Astrocyte of the hippocampus (primary cell): Measurements from ENCODE around the gene SRD5A3.

Experiments used
- DNase-seq: peaks from one replicate; pipeline ENCODE4 v3.0.0; 2011; ENCODE audit warnings: low read depth, low spot score

Gene SRD5A3

DNA sequence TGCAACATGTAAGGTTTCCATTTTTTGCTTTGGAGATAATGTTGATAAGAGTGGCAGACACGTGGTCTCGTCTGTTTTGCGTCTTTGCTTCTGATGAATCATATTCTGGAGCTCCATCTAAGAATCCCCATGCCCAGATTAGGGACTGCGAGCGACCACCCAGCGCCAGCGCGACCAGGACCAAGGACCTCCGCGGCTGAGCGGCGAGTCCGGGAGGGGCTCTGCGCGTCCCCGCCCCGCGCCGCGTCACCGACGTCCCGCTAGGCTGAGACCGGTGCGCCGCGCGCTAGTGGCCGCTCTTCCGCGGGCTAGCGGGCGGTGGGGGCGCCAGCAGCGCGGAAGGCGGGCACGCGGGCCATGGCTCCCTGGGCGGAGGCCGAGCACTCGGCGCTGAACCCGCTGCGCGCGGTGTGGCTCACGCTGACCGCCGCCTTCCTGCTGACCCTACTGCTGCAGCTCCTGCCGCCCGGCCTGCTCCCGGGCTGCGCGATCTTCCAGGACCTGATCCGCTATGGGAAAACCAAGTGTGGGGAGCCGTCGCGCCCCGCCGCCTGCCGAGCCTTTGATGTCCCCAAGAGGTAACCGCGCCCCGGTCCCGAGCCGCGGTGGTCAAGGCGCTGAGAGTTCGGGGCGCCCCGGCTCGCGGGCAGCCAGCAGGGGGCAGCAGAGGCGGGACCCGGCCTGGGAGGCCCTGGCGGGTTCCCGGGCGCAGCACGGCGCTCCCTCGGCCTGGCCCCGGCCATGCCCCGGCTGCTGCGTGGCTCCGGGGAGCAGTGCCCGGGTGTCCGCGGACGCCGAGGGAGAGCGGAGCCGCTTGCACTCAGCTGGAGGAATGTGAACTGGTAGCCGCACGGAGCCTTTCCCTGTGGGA is at the start of gene SRD5A3:
SRD5A3 (plus strand) TSS at position 263 of the 871 bp plus-strand sequence; CDS start at position 358, 95 bp downstream.
- DNase-seq = peak; percentile 93

GRCh38 chr4:55297346-55297745 is 48.7 kb upstream of the SRD5A3 start:
- no peak for DNase-seq

DNA sequence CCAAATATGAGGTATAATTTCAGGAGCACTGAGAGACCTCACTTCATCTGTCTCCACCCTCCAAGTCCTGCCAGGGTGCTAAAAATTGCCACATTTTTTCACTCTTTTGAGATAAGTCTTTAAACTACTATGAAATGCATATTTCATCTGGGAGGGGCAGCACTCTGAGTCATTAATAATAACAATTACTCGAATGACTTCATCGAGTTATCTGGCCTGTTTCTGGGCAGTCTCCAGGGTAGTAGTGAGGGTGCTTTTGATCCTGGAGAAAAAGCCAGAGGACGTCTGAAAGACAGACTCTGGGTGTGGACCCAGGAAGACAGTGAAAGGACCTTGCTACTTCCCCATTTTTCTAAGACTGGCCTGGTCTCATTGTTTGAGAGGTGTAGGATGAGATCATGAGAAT is 42.3 kb upstream of the SRD5A3 start:
- peak; percentile 66 for DNase-seq

- DNase-seq = no peak
Observed at GRCh38 chr4:55304303-55304702, 41.7 kb upstream of the SRD5A3 start.

DNA sequence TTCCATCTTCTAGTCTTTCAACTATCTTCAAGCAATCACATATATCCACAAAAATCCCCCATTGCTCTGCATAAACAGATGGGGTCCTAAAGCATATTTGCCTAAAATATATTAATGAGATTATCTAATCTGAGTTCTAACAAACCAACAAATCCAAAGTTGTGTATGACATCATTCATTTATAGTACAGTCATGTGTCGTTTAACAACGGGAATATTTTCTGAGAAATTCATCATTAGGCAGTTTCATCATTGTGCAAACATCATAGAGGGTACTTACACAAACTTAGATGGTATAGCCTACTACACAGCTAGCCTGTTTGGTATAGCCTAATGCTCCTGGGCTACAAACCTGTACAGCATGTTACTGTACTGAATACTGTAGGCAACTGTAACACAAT is 38.0 kb upstream of the SRD5A3 start:
- no peak for DNase-seq

- no peak for DNase-seq
Observed at GRCh38 chr4:55311792-55312488, 34.1 kb upstream of the SRD5A3 start.

GRCh38 chr4:55312489-55313101 is 33.4 kb upstream of the SRD5A3 start:
- DNase-seq = peak; percentile 45

DNA sequence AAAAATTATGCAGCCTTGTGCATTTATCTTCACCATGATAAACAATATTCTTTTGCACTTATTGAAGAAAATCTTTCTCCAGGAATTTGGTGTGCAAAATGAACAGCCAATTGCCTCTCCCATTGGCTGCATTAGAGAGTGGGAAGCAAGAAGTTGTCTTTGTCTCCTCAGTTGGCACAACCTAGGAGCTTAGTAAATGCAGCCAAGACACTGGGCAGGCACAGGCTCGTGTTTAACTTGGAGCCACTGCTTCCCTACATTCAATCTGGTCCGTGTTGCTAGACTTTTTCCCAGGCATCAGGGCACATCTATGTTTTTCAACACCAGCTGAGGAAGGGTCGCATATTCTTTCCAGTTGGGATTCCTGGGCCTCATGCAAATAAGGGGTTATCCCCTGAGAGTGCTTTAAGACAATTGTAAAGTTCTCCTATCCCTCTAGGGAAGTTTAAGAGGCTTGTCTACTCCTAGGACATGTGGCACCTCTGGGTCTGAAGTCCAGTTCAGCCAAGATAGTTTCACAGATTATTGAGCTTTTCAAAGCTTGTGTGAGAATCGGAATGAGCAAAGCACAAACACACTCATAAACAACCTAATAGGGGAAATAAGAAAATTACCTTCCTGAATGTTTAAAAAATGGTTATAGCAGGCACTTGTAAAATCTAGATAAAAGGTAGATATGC is 31.8 kb upstream of the SRD5A3 start:
- no peak for DNase-seq

DNA sequence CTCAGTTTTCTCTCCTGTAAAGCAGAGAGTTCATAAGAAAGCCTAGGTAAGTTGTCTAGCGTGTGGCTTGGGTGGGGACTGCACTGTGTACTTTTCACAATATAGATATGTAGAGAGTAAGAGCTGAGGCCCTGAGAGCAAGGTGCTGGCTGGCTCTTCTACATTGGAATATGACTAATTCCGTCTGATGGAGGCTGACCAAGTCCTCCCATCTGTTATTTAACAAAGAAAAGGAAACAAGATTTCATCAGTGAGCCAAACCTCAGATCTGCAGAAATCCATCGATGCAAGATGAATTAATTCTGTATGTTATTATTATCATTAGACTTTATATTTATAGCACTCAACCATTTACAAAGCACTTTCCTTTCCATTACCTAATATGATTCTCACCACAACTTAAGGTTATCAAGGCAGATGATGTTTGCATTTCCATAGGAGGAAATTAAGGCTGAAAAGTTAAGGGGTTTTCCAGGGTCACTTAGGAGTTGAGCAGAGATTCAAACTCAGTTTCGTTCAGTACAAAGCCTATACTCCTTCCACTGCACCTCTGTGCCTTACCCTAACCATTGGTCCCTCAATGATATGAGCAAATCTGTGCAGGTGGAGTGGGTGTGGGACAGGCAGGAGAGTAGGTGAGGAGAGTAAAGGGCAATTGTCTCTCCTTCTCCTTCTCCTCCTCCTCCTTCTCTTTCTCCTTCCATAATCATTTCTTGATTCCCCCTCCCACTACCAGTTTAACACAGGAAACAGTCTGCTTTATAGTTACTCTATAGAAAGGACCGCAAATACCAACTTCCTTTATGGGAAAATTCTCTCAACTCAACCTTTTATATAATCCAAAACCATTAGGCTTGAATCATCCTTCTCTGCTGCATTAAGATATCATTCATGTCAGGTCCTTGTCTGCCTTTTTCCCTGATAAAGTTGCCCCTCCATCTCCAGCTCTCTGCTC is 27.6 kb upstream of the SRD5A3 start:
- DNase-seq = peak; percentile 42

DNA sequence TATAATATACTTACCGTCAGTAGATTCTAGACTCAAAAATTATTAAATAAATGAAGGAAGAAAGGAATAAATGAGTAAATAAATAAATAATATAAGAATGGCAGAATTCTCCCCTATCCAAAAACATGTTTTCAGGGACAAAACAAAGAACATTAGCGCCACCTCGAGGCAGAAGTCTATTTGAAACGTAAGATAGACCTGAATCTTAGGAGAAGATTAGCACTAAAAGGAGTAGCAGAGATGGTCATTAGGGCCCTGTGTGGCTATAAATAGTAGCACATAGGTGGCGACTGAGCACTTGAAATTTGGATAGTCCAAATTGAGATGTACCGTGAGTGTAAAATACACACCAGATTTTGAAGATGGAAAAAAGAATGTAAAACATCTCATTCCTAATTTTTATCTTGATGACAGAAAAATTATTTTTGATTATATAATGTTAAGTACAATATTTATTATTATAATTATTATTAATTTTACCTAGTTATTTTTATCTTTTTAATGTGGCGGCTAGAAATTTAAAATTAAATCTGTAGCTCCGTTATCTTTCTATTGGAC is 24.3 kb upstream of the SRD5A3 start:
- peak; percentile 88 for DNase-seq

DNA sequence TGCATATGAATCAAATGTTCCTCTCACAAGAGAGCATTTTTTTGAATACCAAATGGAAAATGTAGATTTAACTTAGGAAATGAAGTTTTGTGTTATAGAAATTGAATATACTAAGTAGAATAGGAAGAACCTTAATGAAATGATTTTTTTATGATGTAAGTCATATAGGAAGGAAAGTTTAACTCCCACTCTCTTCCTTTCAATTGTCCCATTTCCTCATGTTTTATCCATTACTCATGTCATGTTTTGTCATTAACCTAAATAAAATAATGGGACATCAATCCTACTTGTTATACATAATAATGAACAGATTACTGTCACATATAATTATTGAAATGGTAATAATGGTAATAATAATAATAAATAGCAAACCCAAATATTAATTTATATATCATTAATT is 22.7 kb upstream of the SRD5A3 start:
- no peak for DNase-seq

- DNase-seq = no peak
Observed at GRCh38 chr4:55326629-55327028, 19.4 kb upstream of the SRD5A3 start.

DNA sequence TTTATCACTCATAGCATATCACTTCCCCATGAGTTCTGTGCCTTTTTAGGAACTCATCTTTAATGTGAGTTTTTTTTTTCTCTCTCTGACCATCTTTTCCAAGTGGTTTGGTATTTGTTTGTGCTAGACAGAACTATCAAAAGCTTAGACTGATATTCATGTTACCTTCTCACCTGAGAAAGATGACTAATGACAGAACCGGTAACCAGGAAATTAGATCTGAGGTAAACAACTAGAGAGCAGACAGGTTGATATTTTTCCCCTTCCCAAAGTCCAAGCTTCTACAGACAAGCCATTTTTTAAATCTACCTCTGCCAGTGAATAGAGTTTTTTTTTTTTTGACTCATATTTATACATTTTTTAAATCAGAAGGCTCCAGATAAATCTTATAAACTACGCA is 17.0 kb upstream of the SRD5A3 start:
- no peak for DNase-seq

DNA sequence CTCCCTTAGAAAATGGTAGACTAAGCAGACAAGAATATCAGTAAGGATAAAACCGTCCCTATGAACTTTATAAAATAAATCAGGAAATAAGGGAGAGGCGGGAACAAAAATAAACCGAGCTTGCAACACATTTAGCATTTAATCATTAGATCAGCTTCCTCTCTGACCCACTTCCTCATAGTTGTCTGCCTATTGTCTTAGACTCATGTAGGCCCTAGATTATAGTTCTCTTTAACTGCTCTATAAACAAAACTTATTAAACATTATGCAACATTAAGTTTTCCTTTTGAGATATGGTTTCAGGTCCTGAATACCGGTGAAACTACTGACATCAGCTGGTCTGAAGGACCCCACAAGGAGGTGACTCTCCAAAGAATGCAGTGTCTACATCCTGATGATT is 15.8 kb upstream of the SRD5A3 start:
- no peak for DNase-seq

DNA sequence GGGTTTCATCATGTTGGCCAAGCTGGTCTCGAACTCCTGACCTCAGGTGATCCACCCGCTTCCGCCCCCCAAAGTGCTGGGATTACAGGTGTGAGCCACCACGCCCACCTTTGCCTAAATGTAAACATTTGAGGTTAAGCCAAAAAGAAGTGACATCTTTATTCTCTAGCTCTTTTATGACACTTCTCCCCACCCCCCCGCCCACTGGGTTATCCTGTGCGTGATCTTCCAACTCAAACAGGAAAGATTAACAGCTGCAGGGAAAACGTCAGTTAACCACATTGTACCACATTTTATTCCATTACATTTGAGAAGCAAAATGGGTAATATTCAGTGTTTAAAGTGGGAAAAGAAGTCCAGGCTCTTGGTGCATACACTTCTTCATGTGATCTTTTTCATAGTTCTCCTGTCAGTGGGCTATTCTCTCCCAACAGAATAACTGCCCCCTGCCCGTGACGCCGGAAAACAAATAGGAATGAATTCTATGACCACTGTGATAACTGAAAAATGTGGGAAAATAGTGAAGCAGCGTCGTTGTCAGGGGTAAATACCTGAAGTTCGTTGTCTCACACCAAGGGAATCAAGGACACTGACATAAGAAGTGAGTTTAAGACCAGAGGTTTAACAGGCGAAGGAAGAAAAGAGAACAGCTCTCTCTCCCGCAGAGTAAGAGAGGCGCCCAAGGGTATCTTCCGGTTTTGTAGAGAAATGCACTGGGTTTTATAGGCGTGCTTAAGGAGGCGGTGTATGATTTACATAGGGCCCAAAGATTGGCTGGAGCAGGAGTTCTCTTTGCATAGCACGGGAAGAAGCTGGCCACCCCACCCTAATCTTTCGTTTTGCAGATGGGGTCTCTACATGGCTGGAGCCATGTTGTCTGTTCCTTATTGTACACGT is 9.7 kb upstream of the SRD5A3 start:
- no peak for DNase-seq

GRCh38 chr4:55337944-55338343 is 8.1 kb upstream of the SRD5A3 start:
- no peak for DNase-seq

DNA sequence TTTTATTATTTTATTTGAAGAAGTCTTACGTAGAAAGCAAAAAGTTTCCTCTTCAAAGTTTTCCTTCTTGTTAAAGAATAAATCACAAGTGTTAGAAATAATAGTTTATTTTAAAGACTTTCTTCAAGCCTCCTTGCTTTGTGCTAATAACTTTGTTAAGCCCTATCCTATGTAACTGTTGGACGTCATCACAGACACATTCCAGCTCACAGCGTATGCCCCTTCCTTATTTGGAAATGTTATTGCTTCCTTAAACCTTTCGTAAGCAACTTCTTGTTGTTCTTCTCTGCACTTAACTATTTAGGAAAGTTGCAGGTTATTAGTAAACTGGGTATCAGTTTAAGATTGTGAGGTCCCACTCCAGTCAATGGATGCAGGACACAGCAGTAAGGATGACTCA is 7.6 kb upstream of the SRD5A3 start:
- DNase-seq = no peak

DNA sequence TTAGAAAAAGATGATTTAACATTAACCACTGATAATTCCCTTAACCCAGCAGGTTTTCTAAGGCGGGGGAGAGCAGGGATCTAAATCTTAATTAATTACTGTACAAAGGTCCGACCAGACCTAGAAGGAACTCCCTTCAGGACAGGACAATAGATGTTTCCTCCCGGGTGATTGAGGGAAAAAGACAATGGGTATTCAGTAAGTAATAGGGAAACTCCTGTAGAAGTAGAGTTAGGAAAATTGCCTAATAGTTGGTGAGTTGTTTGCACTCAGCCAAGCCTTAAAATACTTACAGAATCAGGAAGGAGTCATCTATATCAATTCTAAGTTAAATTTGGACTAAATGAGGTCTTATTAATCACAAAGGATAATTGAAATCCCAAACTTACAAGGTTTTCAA is 5.8 kb upstream of the SRD5A3 start:
- DNase-seq = no peak

GRCh38 chr4:55343887-55344286 is 2.2 kb upstream of the SRD5A3 start:
- no peak for DNase-seq

GRCh38 chr4:55345054-55345453 is 988 bp upstream of the SRD5A3 start:
- no peak for DNase-seq
